Esophagus squamous epithelium (tissue), 4 donors: Measurements from ENCODE around the gene MOB3B.

Experiments
- POLR2A ChIP-seq, 4 donors: fragments of 450-650 bp; IDR thresholded peaks; one replicate each; pipeline ENCODE4 v1.6.1; 2017; ENCODE audit warnings: antibody characterized with exemption in 4 of 4, mild to moderate bottlenecking in 4 of 4, moderate library complexity in 3 of 4
- TF ChIP-seq, protein P1 (sequence below), 6 experiments: fragments of 450-650 bp in 4 of 6; fragments of 200-600 bp in 2 of 6; sonication (generic) in 2 of 6; IDR thresholded peaks; one replicate each; pipeline ENCODE4 v1.5.1; 2016 to 2019; ENCODE audit warnings: antibody characterized with exemption in 6 of 6, mild to moderate bottlenecking in 4 of 6, moderate library complexity in 4 of 6

DNA sequence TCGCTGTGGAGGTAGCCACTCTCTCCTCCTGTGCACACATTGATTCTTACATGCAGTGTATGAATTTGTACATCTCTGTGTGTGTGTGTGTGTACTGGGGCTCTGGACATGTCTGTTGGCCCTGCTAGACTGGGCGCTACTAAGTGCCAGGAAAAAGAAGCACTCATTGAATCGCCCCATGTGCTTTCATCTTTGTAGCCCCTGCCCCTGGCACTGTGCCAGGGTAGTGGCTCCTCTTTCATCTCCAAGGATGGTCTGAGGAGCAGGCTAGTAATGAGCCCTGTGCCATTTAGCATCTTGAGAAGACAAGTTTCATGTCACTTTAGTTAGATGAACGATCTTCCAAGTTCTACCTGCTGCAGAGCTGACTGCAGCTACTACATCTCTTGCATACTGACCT, 198.2 kb downstream of the MOB3B start:
- TF ChIP-seq, protein P1, sequence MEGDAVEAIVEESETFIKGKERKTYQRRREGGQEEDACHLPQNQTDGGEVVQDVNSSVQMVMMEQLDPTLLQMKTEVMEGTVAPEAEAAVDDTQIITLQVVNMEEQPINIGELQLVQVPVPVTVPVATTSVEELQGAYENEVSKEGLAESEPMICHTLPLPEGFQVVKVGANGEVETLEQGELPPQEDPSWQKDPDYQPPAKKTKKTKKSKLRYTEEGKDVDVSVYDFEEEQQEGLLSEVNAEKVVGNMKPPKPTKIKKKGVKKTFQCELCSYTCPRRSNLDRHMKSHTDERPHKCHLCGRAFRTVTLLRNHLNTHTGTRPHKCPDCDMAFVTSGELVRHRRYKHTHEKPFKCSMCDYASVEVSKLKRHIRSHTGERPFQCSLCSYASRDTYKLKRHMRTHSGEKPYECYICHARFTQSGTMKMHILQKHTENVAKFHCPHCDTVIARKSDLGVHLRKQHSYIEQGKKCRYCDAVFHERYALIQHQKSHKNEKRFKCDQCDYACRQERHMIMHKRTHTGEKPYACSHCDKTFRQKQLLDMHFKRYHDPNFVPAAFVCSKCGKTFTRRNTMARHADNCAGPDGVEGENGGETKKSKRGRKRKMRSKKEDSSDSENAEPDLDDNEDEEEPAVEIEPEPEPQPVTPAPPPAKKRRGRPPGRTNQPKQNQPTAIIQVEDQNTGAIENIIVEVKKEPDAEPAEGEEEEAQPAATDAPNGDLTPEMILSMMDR (IDR thresholded peaks at IDR 0.05): no peak
- no peak for TF ChIP-seq POLR2A (IDR thresholded peaks at IDR 0.05)
